MG63 (cell line): ENCODE data around the gene SCUBE2. TPM values are rescaled to one million over a fixed set of nuclear protein-coding genes. Genes with fewer than 3 reads are reported as not detected.

Source experiments
- DNase-seq: peaks from one replicate; pipeline ENCODE4 v3.0.0-alpha.2; 2020
- H3K27me3 ChIP-seq: fragments of 250-450 bp; sonication (Bioruptor Pico); 2 replicates; pipeline ENCODE4 v1.5.1; 2020; ENCODE audit warnings: mild to moderate bottlenecking, moderate library complexity
- H3K36me3 ChIP-seq: fragments of 250-450 bp; sonication (Bioruptor Pico); 2 replicates; pipeline ENCODE4 v1.5.1; 2020; ENCODE audit warnings: mild to moderate bottlenecking, moderate library complexity
- H3K4me3 ChIP-seq: fragments of 250-450 bp; sonication (Bioruptor Pico); 2 replicates; pipeline ENCODE4 v1.5.1; 2020; ENCODE audit warnings: mild to moderate bottlenecking, moderate library complexity
- H3K9me3 ChIP-seq: fragments of 250-450 bp; sonication (Bioruptor Pico); 2 replicates; pipeline ENCODE4 v1.5.1; 2020; ENCODE audit warnings: mild to moderate bottlenecking, moderate library complexity
- total RNA-seq: library from RNA; depleted of rRNA; stranded (reverse); fragments of >200 nt; shearing (Covaris generic); gene quantifications from 2 replicates; pipeline ENCODE4 v1.2.3, GENCODE V29; 2014; ENCODE audit warnings: low replicate concordance; rRNA removed

The SCUBE2 gene
- total RNA-seq, result 0.59 TPM in 1 of 2 replicates, not detected in the other

GRCh38 chr11:9091044-9091922, at the start of gene SCUBE2:
Gene SCUBE2 (minus strand): TSS chr11:9091599. CDS start chr11:9091528, 71 bp downstream.
- DNase-seq, result no peak
- Histone ChIP-seq H3K9me3 (no peaks in the 10 kb centered on the region), H3K36me3 (no peaks in the 10 kb centered on the region), H3K27me3 (no peaks in the 10 kb centered on the region), H3K4me3 (no peak within 1 kb of the TSS)

- no peak for DNase-seq
- no peak overlapping the region for H3K4me3 ChIP-seq
- no peaks in the 10 kb centered on the region for H3K9me3 ChIP-seq
- peaks cover 85% of the 10 kb centered on the region for H3K36me3 ChIP-seq
- H3K27me3 ChIP-seq, result no peaks in the 10 kb centered on the region
Measured at GRCh38 chr11:9141186-9141585, 49.8 kb upstream of the SCUBE2 start.

- H3K27me3 ChIP-seq, result no peaks in the 10 kb centered on the region
- H3K36me3 ChIP-seq, result peaks cover 74% of the 10 kb centered on the region
- no peaks in the 10 kb centered on the region for H3K9me3 ChIP-seq
- H3K4me3 ChIP-seq, result no peak overlapping the region
- no peak for DNase-seq
Measured at GRCh38 chr11:9139628-9140357, 48.4 kb upstream of the SCUBE2 start.

GRCh38 chr11:9138612-9139579, 47.5 kb upstream of the SCUBE2 start:
- DNase-seq, result peak; percentile 66
- no peaks in the 10 kb centered on the region for H3K27me3 ChIP-seq
- H3K36me3 ChIP-seq, result peaks cover 66% of the 10 kb centered on the region
- no peak overlapping the region for H3K4me3 ChIP-seq
- H3K9me3 ChIP-seq, result no peaks in the 10 kb centered on the region

- no peak overlapping the region for H3K4me3 ChIP-seq
- DNase-seq, result no peak
- H3K27me3 ChIP-seq, result no peaks in the 10 kb centered on the region
- no peaks in the 10 kb centered on the region for H3K9me3 ChIP-seq
- peaks cover 65% of the 10 kb centered on the region for H3K36me3 ChIP-seq
Measured at GRCh38 chr11:9138133-9138453, 46.7 kb upstream of the SCUBE2 start.

GRCh38 chr11:9137293-9138132, 46.1 kb upstream of the SCUBE2 start:
- peaks cover 59% of the 10 kb centered on the region for H3K36me3 ChIP-seq
- no peaks in the 10 kb centered on the region for H3K9me3 ChIP-seq
- no peaks in the 10 kb centered on the region for H3K27me3 ChIP-seq
- peak; percentile 45 for DNase-seq
- H3K4me3 ChIP-seq, result no peak overlapping the region

- no peaks in the 10 kb centered on the region for H3K9me3 ChIP-seq
- H3K27me3 ChIP-seq, result no peaks in the 10 kb centered on the region
- H3K36me3 ChIP-seq, result peaks cover 55% of the 10 kb centered on the region
- no peak for DNase-seq
- H3K4me3 ChIP-seq, result no peak overlapping the region
Measured at GRCh38 chr11:9136741-9137140, 45.3 kb upstream of the SCUBE2 start.

- DNase-seq, result no peak
Measured at GRCh38 chr11:9133956-9134355, 42.6 kb upstream of the SCUBE2 start.

GRCh38 chr11:9132203-9132878, 40.9 kb upstream of the SCUBE2 start:
- no peaks in the 10 kb centered on the region for H3K9me3 ChIP-seq
- peak; percentile 23 for DNase-seq
- H3K4me3 ChIP-seq, result no peak overlapping the region
- H3K27me3 ChIP-seq, result no peaks in the 10 kb centered on the region
- H3K36me3 ChIP-seq, result peaks cover 25% of the 10 kb centered on the region

More at GRCh38 chr11:9133956-9134355, 42.6 kb upstream of the SCUBE2 start:
- no peaks in the 10 kb centered on the region for H3K9me3 ChIP-seq
- no peak overlapping the region for H3K4me3 ChIP-seq
- H3K27me3 ChIP-seq, result no peaks in the 10 kb centered on the region
- H3K36me3 ChIP-seq, result peaks cover 37% of the 10 kb centered on the region

- H3K36me3 ChIP-seq, result peaks cover 12% of the 10 kb centered on the region
- no peak for DNase-seq
- H3K27me3 ChIP-seq, result no peaks in the 10 kb centered on the region
- H3K9me3 ChIP-seq, result no peaks in the 10 kb centered on the region
- no peak overlapping the region for H3K4me3 ChIP-seq
Measured at GRCh38 chr11:9130297-9130696, 38.9 kb upstream of the SCUBE2 start.

- DNase-seq, result no peak
- no peak overlapping the region for H3K4me3 ChIP-seq
- H3K36me3 ChIP-seq, result peaks cover 6% of the 10 kb centered on the region
- no peaks in the 10 kb centered on the region for H3K27me3 ChIP-seq
- H3K9me3 ChIP-seq, result peaks cover 10% of the 10 kb centered on the region; the same call in 1 of the 2 replicates
Measured at GRCh38 chr11:9126636-9127035, 35.2 kb upstream of the SCUBE2 start.

- Histone ChIP-seq H3K36me3 (peaks cover 6% of the 10 kb centered on the region), H3K27me3 (no peaks in the 10 kb centered on the region), H3K9me3 (peaks cover 10% of the 10 kb centered on the region; the same call in 1 of the 2 replicates), H3K4me3 (no peak overlapping the region)
- DNase-seq, result no peak
Measured at GRCh38 chr11:9125185-9125886, 33.9 kb upstream of the SCUBE2 start.

- H3K9me3 ChIP-seq, result peaks cover 10% of the 10 kb centered on the region; the same call in 1 of the 2 replicates
- no peaks in the 10 kb centered on the region for H3K36me3 ChIP-seq
Measured at GRCh38 chr11:9123595-9124304, 32.4 kb upstream of the SCUBE2 start.

GRCh38 chr11:9121469-9121796, 30.0 kb upstream of the SCUBE2 start:
- no peak overlapping the region for H3K4me3 ChIP-seq
- H3K9me3 ChIP-seq, result peaks cover 10% of the 10 kb centered on the region; the same call in 1 of the 2 replicates
- no peaks in the 10 kb centered on the region for H3K36me3 ChIP-seq
- H3K27me3 ChIP-seq, result no peaks in the 10 kb centered on the region
- DNase-seq, result no peak

More at GRCh38 chr11:9123595-9124304, 32.4 kb upstream of the SCUBE2 start:
- H3K4me3 ChIP-seq, result no peak overlapping the region
- no peaks in the 10 kb centered on the region for H3K27me3 ChIP-seq
- DNase-seq, result no peak
